Sigmoid colon (tissue), 7 donors: ENCODE data around the gene KCNMB1. TPM values are rescaled to one million over a fixed set of nuclear protein-coding genes. Genes with fewer than 3 reads are reported as not detected.

Experiments used
- DNase-seq: peaks from one replicate; pipeline ENCODE4 v3.0.0-alpha.2; 2019
- H3K27ac ChIP-seq, 4 donors: fragments of 200-600 bp; sonication (generic); one replicate each; pipeline ENCODE4 v1.5.1; 2016 to 2019; ENCODE audit warnings: mild to moderate bottlenecking in 1 of 4
- H3K27me3 ChIP-seq, 3 donors: fragments of 200-600 bp; sonication (generic); one replicate each; pipeline ENCODE4 v1.5.1; 2019; ENCODE audit warnings: mild to moderate bottlenecking in 1 of 3
- H3K36me3 ChIP-seq, 4 donors: fragments of 200-600 bp; sonication (generic); one replicate each; pipeline ENCODE4 v1.5.1; 2016 to 2019
- H3K4me1 ChIP-seq, 4 donors: fragments of 200-600 bp; sonication (generic); one replicate each; pipeline ENCODE4 v1.5.1; 2017 to 2019
- H3K4me3 ChIP-seq, 4 donors: fragments of 200-600 bp; sonication (generic); one replicate each; pipeline ENCODE4 v1.5.1; 2017 to 2019; ENCODE audit warnings: mild to moderate bottlenecking in 2 of 4, moderate library complexity in 1 of 4
- H3K9me3 ChIP-seq, 4 donors: fragments of 200-600 bp in 3 of 4; sonication (generic) in 3 of 4; one replicate each; pipeline versions ENCODE4 v1.5.1 to v1.6.1; 2013 to 2019
- CTCF ChIP-seq, 4 experiments: fragments of 450-650 bp in 3 of 4; fragments of 200-600 bp in 1 of 4; IDR thresholded peaks; one replicate each; pipeline ENCODE4 v1.5.1; 2016 to 2019; ENCODE audit warnings: antibody characterized with exemption in 4 of 4, mild to moderate bottlenecking in 3 of 4, moderate library complexity in 2 of 4
- EP300 ChIP-seq, 4 donors: sonication (generic); formaldehyde crosslinking; IDR thresholded peaks; one replicate each; pipeline ENCODE4 v1.6.1; 2017; ENCODE audit warnings: antibody characterized with exemption in 4 of 4
- POLR2A ChIP-seq, 2 donors: fragments of 450-650 bp; IDR thresholded peaks; one replicate each; pipeline ENCODE4 v1.6.1; 2016; ENCODE audit warnings: antibody characterized with exemption in 2 of 2, mild to moderate bottlenecking in 2 of 2, moderate library complexity in 2 of 2
- POLR2AphosphoS5 ChIP-seq, 4 donors: sonication (generic); formaldehyde crosslinking; IDR thresholded peaks; one replicate each; pipeline ENCODE4 v1.6.1; 2017; ENCODE audit warnings: antibody characterized with exemption in 4 of 4
- WGBS, 2 donors: extraction: QIAGEN DNeasy Blood & Tissue Kit; methylation state at CpG; one replicate each; pipeline ENCODE4 v1.1.7; 2013; 5-methylcytosine and 5-hydroxymethylcytosine counted together
- intact Hi-C: fragments of 100-400 bp; cut with DNase I; formaldehyde crosslinking; loops from one replicate; pipeline ENCODE4 v1.15.1; 2023
- polyA plus RNA-seq, 3 donors: library from polyadenylated mRNA; stranded (reverse); fragments of 200-250 nt; gene quantifications; one replicate each; pipeline ENCODE4 v1.2.3, GENCODE V29; 2013
- total RNA-seq, 4 donors: library from RNA; depleted of rRNA; stranded (reverse); fragments of >200 nt; gene quantifications; one replicate each; pipeline ENCODE4 v1.1.0, GENCODE V29; 2016
- donor health status: healthy with polysubstance abuse.
- donor health status: Bipolar disorder and iron deficiency.
- donor health status: healthy.

KCNMB1 gene
- total and polyA plus RNA-seq, 7 donors = 0.46 to 59.8 (median 38.6) TPM

GRCh38 chr5:170345971-170346370 lies 43.2 kb downstream of the KCNMB1 start:
- Histone ChIP-seq H3K4me3 (no peak overlapping the region), H3K4me1 (no peaks in the 10 kb centered on the region), H3K27ac (no peak overlapping the region), H3K9me3 (no peaks in the 10 kb centered on the region), H3K27me3 (no peaks in the 10 kb centered on the region), H3K36me3 (no peaks in the 10 kb centered on the region)
- no peak for TF ChIP-seq CTCF (IDR thresholded peaks at IDR 0.05)
- no peak for TF ChIP-seq POLR2A (IDR thresholded peaks at IDR 0.05)
- TF ChIP-seq POLR2AphosphoS5 (IDR thresholded peaks at IDR 0.05) = no peak
- TF ChIP-seq EP300 (IDR thresholded peaks at IDR 0.05) = no peak
- WGBS, 2 donors = 86 to 96% methylated on average over 1 of the region's 1 CpG
- DNase-seq = peak; percentile 1
- intact Hi-C loops = loop anchor here (5.0 kb wide), 1 partner anchor 79 kb away; no protein-coding TSS in a partner anchor

GRCh38 chr5:170343177-170343576 lies 46.0 kb downstream of the KCNMB1 start:
- WGBS, 2 donors = 75 to 89% methylated on average over 3 of the region's 3 CpGs
- Histone ChIP-seq H3K4me3 (no peak overlapping the region), H3K36me3 (no peaks in the 10 kb centered on the region), H3K27me3 (no peaks in the 10 kb centered on the region), H3K9me3 (no peaks in the 10 kb centered on the region), H3K27ac (no peak overlapping the region), H3K4me1 (no peaks in the 10 kb centered on the region)
- intact Hi-C loops = no loop called here
- TF ChIP-seq EP300 (IDR thresholded peaks at IDR 0.05) (no peak), POLR2A (IDR thresholded peaks at IDR 0.05) (no peak), CTCF (IDR thresholded peaks at IDR 0.05) (no peak), POLR2AphosphoS5 (IDR thresholded peaks at IDR 0.05) (no peak)
- no peak for DNase-seq

GRCh38 chr5:170342153-170342725 lies 46.9 kb downstream of the KCNMB1 start:
- DNase-seq = peak; percentile 34
- no peaks in the 10 kb centered on the region for H3K4me1 ChIP-seq
- no peaks in the 10 kb centered on the region for H3K27me3 ChIP-seq
- no peak overlapping the region for H3K4me3 ChIP-seq
- H3K9me3 ChIP-seq = no peaks in the 10 kb centered on the region
- WGBS, 2 donors = 74 to 85% methylated on average over 8 of the region's 8 CpGs
- H3K36me3 ChIP-seq = no peaks in the 10 kb centered on the region
- no peak overlapping the region for H3K27ac ChIP-seq
- intact Hi-C loops = no loop called here
- TF ChIP-seq POLR2A (IDR thresholded peaks at IDR 0.05) = no peak
- no peak for TF ChIP-seq CTCF (IDR thresholded peaks at IDR 0.05)
- TF ChIP-seq EP300 (IDR thresholded peaks at IDR 0.05) = no peak
- no peak for TF ChIP-seq POLR2AphosphoS5 (IDR thresholded peaks at IDR 0.05)

- no peaks in the 10 kb centered on the region for H3K36me3 ChIP-seq
- no peaks in the 10 kb centered on the region for H3K27me3 ChIP-seq
- no peak for DNase-seq
- no peaks in the 10 kb centered on the region for H3K4me1 ChIP-seq
- no peaks in the 10 kb centered on the region for H3K9me3 ChIP-seq
- H3K27ac ChIP-seq = no peak overlapping the region
- no peak overlapping the region for H3K4me3 ChIP-seq
- 92 to 95% methylated on average over 9 of the region's 9 CpGs for WGBS, 2 donors
- TF ChIP-seq EP300 (IDR thresholded peaks at IDR 0.05) (no peak), CTCF (IDR thresholded peaks at IDR 0.05) (no peak), POLR2AphosphoS5 (IDR thresholded peaks at IDR 0.05) (no peak), POLR2A (IDR thresholded peaks at IDR 0.05) (no peak)
- intact Hi-C loops = no loop called here
These were observed 47.6 kb downstream of the KCNMB1 start for GRCh38 chr5:170341545-170341944.

GRCh38 chr5:170339780-170340167 lies 49.4 kb downstream of the KCNMB1 start:
- Histone ChIP-seq H3K27me3 (no peaks in the 10 kb centered on the region), H3K36me3 (no peaks in the 10 kb centered on the region), H3K4me3 (no peak overlapping the region), H3K4me1 (no peaks in the 10 kb centered on the region), H3K27ac (no peak overlapping the region), H3K9me3 (no peaks in the 10 kb centered on the region)
- TF ChIP-seq POLR2AphosphoS5 (IDR thresholded peaks at IDR 0.05) (no peak), POLR2A (IDR thresholded peaks at IDR 0.05) (no peak), CTCF (IDR thresholded peaks at IDR 0.05) (no peak), EP300 (IDR thresholded peaks at IDR 0.05) (no peak)
- 85 to 93% methylated on average over 1 of the region's 1 CpG for WGBS, 2 donors
- DNase-seq = no peak
- intact Hi-C loops = no loop called here
